IMR-90 (cell line): ENCODE results near the gene RAB5B. TPM values are rescaled to one million over a fixed set of nuclear protein-coding genes. Genes with fewer than 3 reads are reported as not detected.

ENCODE experiments used
- ATAC-seq: fragments of 200-7000 bp; cut with Tn5 transposase; 2 replicates; pipeline ENCODE4 v1.9.1; 2020; ENCODE audit warnings: low read depth, mild to moderate bottlenecking, moderate library complexity
- BruUV-seq: library from RNA; stranded (reverse); fragments of 400-500 nt; replicated peaks from 2 replicates; lab custom pipeline; 2021; lab: Mats Ljungman, UMichigan
- CTCF ChIA-PET: fragments of 300-600 bp; formaldehyde crosslinking; extraction: SDS; loops from one replicate; lab custom pipeline; 2021; ENCODE audit warnings: antibody characterized with exemption; lab: Yijun Ruan, JAX
- POLR2A ChIA-PET: fragments of 300-600 bp; sonication (Branson Sonifier 250); formaldehyde crosslinking; loops from one replicate; lab custom pipeline; 2022; ENCODE audit warnings: antibody characterized with exemption; ENCODE audit not compliant: unreplicated experiment; lab: Charles Lee
- DNase-seq: peaks from one replicate; pipeline ENCODE4 v3.0.0; 2013
- H2AFZ ChIP-seq: replicated peaks from 2 replicates; pipeline ENCODE3; 2013; ENCODE audit warnings: low read length, mild to moderate bottlenecking; ENCODE audit not compliant: poor library complexity
- H2AK5ac ChIP-seq: 2 replicates; pipeline ENCODE4 v1.6.1; 2013; ENCODE audit warnings: low read depth, low read length, inconsistent platforms
- H2AK9ac ChIP-seq: replicated peaks from 2 replicates; pipeline ENCODE3; 2013; ENCODE audit warnings: mild to moderate bottlenecking, low read depth, low read length, moderate library complexity; ENCODE audit not compliant: poor library complexity
- H2BK120ac ChIP-seq: 2 replicates; pipeline ENCODE4 v1.6.1; 2013; ENCODE audit warnings: low read depth, low read length, inconsistent platforms
- H2BK15ac ChIP-seq: 3 replicates; pipeline ENCODE4 v1.6.1; 2013; ENCODE audit warnings: low read depth, low read length, inconsistent platforms
- H2BK20ac ChIP-seq: 2 replicates; pipeline ENCODE4 v1.6.1; 2013; ENCODE audit warnings: low read depth, mild to moderate bottlenecking, inconsistent platforms, low read length, moderate library complexity
- H2BK5ac ChIP-seq: 2 replicates; pipeline ENCODE4 v1.6.1; 2013; ENCODE audit warnings: mild to moderate bottlenecking, low read depth, low read length, inconsistent platforms; ENCODE audit not compliant: poor library complexity, severe bottlenecking
- H3K14ac ChIP-seq: replicated peaks from 2 replicates; pipeline ENCODE4 v1.6.1; 2013; ENCODE audit warnings: low read depth, low read length, inconsistent platforms
- H3K18ac ChIP-seq: 2 replicates; pipeline ENCODE4 v1.6.1; 2013; ENCODE audit warnings: low read depth, low read length, control low read depth
- H3K23ac ChIP-seq: 2 replicates; pipeline ENCODE4 v1.6.1; 2013; ENCODE audit warnings: low read depth, low read length, inconsistent platforms
- H3K27ac ChIP-seq: 2 replicates; pipeline ENCODE4 v1.5.1; 2013; ENCODE audit warnings: mild to moderate bottlenecking, control low read depth, low read length; ENCODE audit not compliant: insufficient read depth
- H3K27me3 ChIP-seq: 2 replicates; pipeline ENCODE4 v1.6.1; 2013; ENCODE audit warnings: low read length; ENCODE audit not compliant: control insufficient read depth, insufficient read depth
- H3K36me3 ChIP-seq: 2 replicates; pipeline ENCODE4 v1.6.1; 2013; ENCODE audit warnings: low read length, mixed read lengths; ENCODE audit not compliant: control insufficient read depth, insufficient read depth
- H3K4ac ChIP-seq: 2 replicates; pipeline ENCODE4 v1.6.1; 2013; ENCODE audit warnings: low read depth, low read length, inconsistent platforms
- H3K4me1 ChIP-seq: 2 replicates; pipeline ENCODE4 v1.6.1; 2013; ENCODE audit warnings: low read length, mixed read lengths; ENCODE audit not compliant: control insufficient read depth, insufficient read depth
- H3K4me2 ChIP-seq: 2 replicates; pipeline ENCODE4 v1.6.1; 2013; ENCODE audit warnings: low read depth, mild to moderate bottlenecking, control low read depth, low read length, moderate library complexity
- H3K4me3 ChIP-seq: 2 replicates; pipeline ENCODE4 v1.5.1; 2013; ENCODE audit warnings: low read depth, mild to moderate bottlenecking, control low read depth, low read length, moderate library complexity; ENCODE audit not compliant: insufficient read depth
- H3K56ac ChIP-seq: 2 replicates; pipeline ENCODE4 v1.6.1; 2013; ENCODE audit warnings: low read length, inconsistent platforms; ENCODE audit not compliant: insufficient read depth; ENCODE audit errors: extremely low read depth
- H3K79me1 ChIP-seq, 2 experiments: 2 replicates each; pipeline ENCODE4 v1.6.1; 2013; ENCODE audit warnings: low read length in 2 of 2, inconsistent platforms in 1 of 2, low read depth in 1 of 2
- H3K9ac ChIP-seq: 2 replicates; pipeline ENCODE4 v1.6.1; 2013; ENCODE audit warnings: low read depth, low read length, control low read depth
- H3K9me1 ChIP-seq: 2 replicates; pipeline ENCODE4 v1.6.1; 2013; ENCODE audit warnings: low read length, inconsistent platforms; ENCODE audit not compliant: insufficient read depth
- H3K9me3 ChIP-seq: 2 replicates; pipeline ENCODE4 v1.6.1; 2013; ENCODE audit warnings: low read length; ENCODE audit not compliant: control insufficient read depth, insufficient read depth
- H4K20me1 ChIP-seq: 2 replicates; pipeline ENCODE4 v1.6.1; 2013; ENCODE audit warnings: low read length, inconsistent platforms; ENCODE audit not compliant: insufficient read depth
- H4K5ac ChIP-seq: 2 replicates; pipeline ENCODE4 v1.6.1; 2013; ENCODE audit warnings: mild to moderate bottlenecking, low read depth, low read length, control low read depth
- H4K8ac ChIP-seq, 2 experiments: 2 replicates each; pipeline ENCODE4 v1.6.1; 2013; ENCODE audit warnings: low read depth in 2 of 2, low read length in 2 of 2, control low read depth in 1 of 2, inconsistent platforms in 1 of 2
- H4K91ac ChIP-seq: 2 replicates; pipeline ENCODE4 v1.6.1; 2013; ENCODE audit warnings: low read depth, low read length, inconsistent platforms; ENCODE audit not compliant: insufficient read depth
- BHLHE40 ChIP-seq: fragments of 150-350 bp; IDR thresholded peaks from 2 replicates; pipeline ENCODE4 v1.6.1; 2016; ENCODE audit warnings: mild to moderate bottlenecking, low read depth, low read length
- CEBPB ChIP-seq: IDR thresholded peaks from 2 replicates; pipeline ENCODE4 v1.6.1; 2012; ENCODE audit warnings: low read depth, low read length, improper control_type of control experiment
- CHD1 ChIP-seq: IDR thresholded peaks from 2 replicates; pipeline ENCODE4 v1.6.1; 2012; ENCODE audit warnings: low read depth, low read length, improper control_type of control experiment
- FOS ChIP-seq: fragments of 150-350 bp; IDR thresholded peaks from 2 replicates; pipeline ENCODE4 v1.6.1; 2016; ENCODE audit warnings: low read depth, low read length
- MAFK ChIP-seq: IDR thresholded peaks from 2 replicates; pipeline ENCODE4 v1.6.1; 2012; ENCODE audit warnings: low read depth, low read length, improper control_type of control experiment
- MXI1 ChIP-seq: IDR thresholded peaks from 2 replicates; pipeline ENCODE4 v1.6.1; 2012; ENCODE audit warnings: low read depth, mild to moderate bottlenecking, low read length, moderate library complexity, borderline replicate concordance
- NFE2L2 ChIP-seq: fragments of 150-350 bp; IDR thresholded peaks from 2 replicates; pipeline ENCODE4 v1.6.1; 2016; ENCODE audit warnings: low read depth, mild to moderate bottlenecking, low read length
- POLR2A ChIP-seq: IDR thresholded peaks from 2 replicates; pipeline ENCODE4 v1.6.1; 2012; ENCODE audit warnings: mild to moderate bottlenecking, low read depth, low read length
- RCOR1 ChIP-seq: IDR thresholded peaks from 2 replicates; pipeline ENCODE4 v1.6.1; 2012; ENCODE audit warnings: mild to moderate bottlenecking, low read length, improper control_type of control experiment; ENCODE audit not compliant: insufficient replicate concordance
- SMC3 ChIP-seq: fragments of 150-350 bp; IDR thresholded peaks from 2 replicates; pipeline ENCODE4 v1.6.1; 2016; ENCODE audit warnings: low read depth, mild to moderate bottlenecking, antibody characterized with exemption, low read length, moderate library complexity
- WGBS, 2 experiments: methylation state at CpG; one replicate each; pipeline versions ENCODE4 v1.1.5 to v1.1.7; 2013; ENCODE audit warnings: missing lambda C conversion rate in 2 of 2; ENCODE audit not compliant: insufficient read length in 1 of 2; ENCODE audit errors: extremely low coverage in 2 of 2; 5-methylcytosine and 5-hydroxymethylcytosine counted together
- dilution Hi-C: fragments of 300-500 bp; cut with HindIII; formaldehyde crosslinking; loops from one replicate; pipeline ENCODE4 v1.14.3; 2018; ENCODE audit warnings: low sequenced_read_pairs; ENCODE audit not compliant: unreplicated experiment
- in situ Hi-C: fragments of 300-500 bp; cut with MboI; formaldehyde crosslinking; loops from 3 replicates; pipeline ENCODE4 v1.14.3; 2019; ENCODE audit warnings: low sequenced_read_pairs, inconsistent platforms, mixed read lengths
- intact Hi-C: fragments of 100-400 bp; cut with micrococcal nuclease; formaldehyde crosslinking; loops from 2 replicates; pipeline ENCODE4 v1.10.0; 2022
- polyA plus RNA-seq, 3 experiments: library from polyadenylated mRNA; depleted of rRNA; stranded (reverse); fragments of >200 nt; gene quantifications; 2 replicates each; pipeline ENCODE4 v1.2.3, GENCODE V29; 2012; ENCODE audit warnings: low replicate concordance in 1 of 3
- total RNA-seq: library from RNA; depleted of rRNA; stranded (reverse); fragments of >200 nt; gene quantifications from 2 replicates; pipeline ENCODE4 v1.2.3, GENCODE V29; 2012
- TF ChIP-seq, protein P1 (sequence below): conservative IDR thresholded peaks from 2 replicates; pipeline ENCODE4 v1.5.1; 2012; ENCODE audit warnings: mild to moderate bottlenecking, low read depth, low read length, improper control_type of control experiment
- TF ChIP-seq, protein P2 (sequence below): fragments of 150-350 bp; IDR thresholded peaks from 2 replicates; pipeline ENCODE4 v1.6.1; 2016; ENCODE audit warnings: low read depth, mild to moderate bottlenecking, low read length, moderate library complexity, borderline replicate concordance

Gene RAB5B
- total and polyA plus RNA-seq, 2 of the 4 experiments (the other 2 are of a cell fraction) = 56.5 to 99.2 TPM

DNA sequence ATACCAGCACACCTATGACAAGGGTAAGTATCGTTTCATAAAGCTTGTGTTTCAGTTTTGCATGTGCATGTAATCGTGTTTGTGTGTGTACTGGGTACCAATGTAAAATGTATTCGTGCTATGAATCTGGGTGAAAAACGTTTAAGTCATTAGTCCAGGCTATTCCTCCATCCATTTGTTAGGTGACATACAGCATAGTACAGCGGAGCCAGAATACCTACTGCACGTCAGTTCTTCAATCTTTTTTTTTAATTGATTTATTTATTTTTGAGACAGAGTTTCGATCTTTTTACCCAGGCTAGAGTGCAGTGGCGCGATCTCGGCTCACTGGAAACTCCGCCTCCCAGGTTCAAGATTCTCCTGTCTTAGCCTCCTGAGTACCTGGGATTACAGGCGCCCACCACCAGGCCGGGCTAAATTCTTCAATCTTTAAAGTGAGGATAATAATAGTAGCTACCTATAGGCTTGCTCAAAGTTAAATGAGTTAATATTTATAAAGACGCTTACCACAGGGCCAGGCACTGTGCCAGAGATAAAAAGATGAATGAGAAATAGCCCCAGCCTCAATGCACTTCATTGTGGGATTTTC, 67.2 kb downstream of the RAB5B start (continued):
- TF ChIP-seq POLR2A = no peak
- no peak for TF ChIP-seq NFE2L2

DNA sequence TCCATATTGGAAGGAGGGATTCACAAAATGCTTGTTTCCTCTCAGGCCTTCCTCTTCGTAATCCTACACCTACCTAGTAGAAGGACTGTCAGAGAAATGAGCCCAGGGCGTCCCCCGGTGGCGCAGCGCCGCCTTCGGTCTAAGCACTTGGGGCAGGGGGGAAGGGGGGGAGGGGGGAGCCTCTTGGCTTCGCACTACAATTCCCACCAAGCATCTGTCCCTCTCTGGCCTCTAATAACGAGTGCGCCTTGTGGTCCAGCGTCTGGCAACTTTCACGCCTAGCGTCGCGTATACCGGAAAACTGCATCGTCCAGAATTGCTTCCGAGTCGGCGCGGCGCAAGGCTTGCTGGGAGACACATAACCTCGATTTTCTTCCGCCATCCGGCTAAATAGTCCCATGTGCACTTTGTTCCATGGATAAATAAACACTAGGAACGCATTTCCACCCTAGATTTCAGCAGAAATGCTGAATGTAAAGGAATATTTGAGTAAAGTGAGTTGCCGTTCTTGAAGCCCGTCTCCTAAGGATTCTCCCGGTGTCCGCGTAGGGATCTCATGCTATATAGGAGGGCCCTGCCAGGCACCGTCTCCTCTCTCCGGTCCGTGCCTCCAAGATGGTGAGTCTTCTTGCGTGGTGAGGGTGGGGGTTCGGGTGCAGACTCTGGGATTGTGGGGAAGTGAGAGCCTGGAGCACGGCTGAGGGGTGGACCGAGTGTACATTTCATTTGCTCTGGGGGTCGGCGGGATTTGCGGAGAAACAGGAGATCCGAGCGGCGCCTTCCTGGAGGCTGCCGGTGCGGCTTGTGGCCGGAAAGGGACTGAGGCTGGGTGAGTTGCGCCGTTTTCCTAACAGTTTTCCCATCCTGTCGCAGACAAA, 67.9 kb downstream of the RAB5B start, which contains the start of gene RPS26:
TSS of gene RPS26 (plus strand) at position 367 of the 878 bp plus-strand sequence. CDS start at position 616, 249 bp downstream.
- POLR2A ChIA-PET = no interaction called here
- Histone ChIP-seq H3K79me1 (peaks cover 9 to 38% of the 10 kb centered on the region in 2 experiments), H3K4me3 (peak within 1 kb of the TSS; percentile 93)
- TF ChIP-seq BHLHE40 (peak; percentile 30; the same call in 1 of the 2 replicates), MAFK (no peak), CEBPB (0 out of 2 replicates have a peak, but pooled peaks have one; percentile 3), RCOR1 (no peak), CHD1 (peak; percentile 21; the same call in 1 of the 2 replicates), MXI1 (no peak), FOS (no peak), SMC3 (peak; percentile 49)
- TF ChIP-seq, protein P1, sequence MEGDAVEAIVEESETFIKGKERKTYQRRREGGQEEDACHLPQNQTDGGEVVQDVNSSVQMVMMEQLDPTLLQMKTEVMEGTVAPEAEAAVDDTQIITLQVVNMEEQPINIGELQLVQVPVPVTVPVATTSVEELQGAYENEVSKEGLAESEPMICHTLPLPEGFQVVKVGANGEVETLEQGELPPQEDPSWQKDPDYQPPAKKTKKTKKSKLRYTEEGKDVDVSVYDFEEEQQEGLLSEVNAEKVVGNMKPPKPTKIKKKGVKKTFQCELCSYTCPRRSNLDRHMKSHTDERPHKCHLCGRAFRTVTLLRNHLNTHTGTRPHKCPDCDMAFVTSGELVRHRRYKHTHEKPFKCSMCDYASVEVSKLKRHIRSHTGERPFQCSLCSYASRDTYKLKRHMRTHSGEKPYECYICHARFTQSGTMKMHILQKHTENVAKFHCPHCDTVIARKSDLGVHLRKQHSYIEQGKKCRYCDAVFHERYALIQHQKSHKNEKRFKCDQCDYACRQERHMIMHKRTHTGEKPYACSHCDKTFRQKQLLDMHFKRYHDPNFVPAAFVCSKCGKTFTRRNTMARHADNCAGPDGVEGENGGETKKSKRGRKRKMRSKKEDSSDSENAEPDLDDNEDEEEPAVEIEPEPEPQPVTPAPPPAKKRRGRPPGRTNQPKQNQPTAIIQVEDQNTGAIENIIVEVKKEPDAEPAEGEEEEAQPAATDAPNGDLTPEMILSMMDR = peak; percentile 53
- TF ChIP-seq, protein P2, sequence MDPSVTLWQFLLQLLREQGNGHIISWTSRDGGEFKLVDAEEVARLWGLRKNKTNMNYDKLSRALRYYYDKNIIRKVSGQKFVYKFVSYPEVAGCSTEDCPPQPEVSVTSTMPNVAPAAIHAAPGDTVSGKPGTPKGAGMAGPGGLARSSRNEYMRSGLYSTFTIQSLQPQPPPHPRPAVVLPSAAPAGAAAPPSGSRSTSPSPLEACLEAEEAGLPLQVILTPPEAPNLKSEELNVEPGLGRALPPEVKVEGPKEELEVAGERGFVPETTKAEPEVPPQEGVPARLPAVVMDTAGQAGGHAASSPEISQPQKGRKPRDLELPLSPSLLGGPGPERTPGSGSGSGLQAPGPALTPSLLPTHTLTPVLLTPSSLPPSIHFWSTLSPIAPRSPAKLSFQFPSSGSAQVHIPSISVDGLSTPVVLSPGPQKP = no peak

More for the DNA sequence above, 67.9 kb downstream of the RAB5B start, which contains the start of gene RPS26:
- Histone ChIP-seq H4K91ac (peak within 1 kb of the TSS; percentile 96), H4K8ac (peak within 1 kb of the TSS; percentile 80 to 99), H3K27me3 (no peaks in the 10 kb centered on the region), H3K18ac (peak within 1 kb of the TSS; percentile 91), H2AFZ (peak within 1 kb of the TSS; percentile 91), H2BK20ac (peak within 1 kb of the TSS; percentile 95; the same call in 1 of the 2 replicates), H3K23ac (peak within 1 kb of the TSS; percentile 99), H2AK5ac (peak within 1 kb of the TSS; percentile 82), H2BK5ac (peak within 1 kb of the TSS; percentile 96), H2BK15ac (peak within 1 kb of the TSS; percentile 95; the same call in 2 of the 3 replicates), H3K56ac (peak within 1 kb of the TSS; percentile 100), H4K20me1 (peaks cover 28% of the 10 kb centered on the region), H3K9me3 (no peaks in the 10 kb centered on the region), H3K4ac (peak within 1 kb of the TSS; percentile 96), H3K9me1 (no peaks in the 10 kb centered on the region), H3K14ac (peak within 1 kb of the TSS; percentile 99), H3K4me1 (no peaks in the 10 kb centered on the region; the same call in 1 of the 2 replicates), H3K27ac (peak within 1 kb of the TSS; percentile 90), H2AK9ac (peak within 1 kb of the TSS; percentile 100), H4K5ac (peak within 1 kb of the TSS; percentile 88), H3K9ac (peak within 1 kb of the TSS; percentile 97), H3K36me3 (peaks cover 26% of the 10 kb centered on the region), H3K4me2 (peak within 1 kb of the TSS; percentile 99), H2BK120ac (peak within 1 kb of the TSS; percentile 99)
- DNase-seq = peak; percentile 100
- intact Hi-C loops = loop anchor here (1.0 to 10.0 kb wide), 3 partner anchors 45 to 304 kb away; partner anchors contain the start of genes ORMDL2 and SARNP
- peak; percentile 88 for ATAC-seq
- 5% methylated on average over 7 of the region's 50 CpGs; no CpG with 5 or more reads in 1 of the 2 experiments for WGBS, 2 experiments
- no TSS peak for BruUV-seq
- in situ Hi-C loops = no loop called here
- CTCF ChIA-PET = interaction anchor here (1.5 kb wide), 1 partner anchor 304 kb away, joined by 5 read pairs; no protein-coding TSS in a partner anchor
- dilution Hi-C loops = no loop called here
